Cardiac fibroblast (primary cell): ENCODE data around the gene SCN1B.

Experiments
- DNase-seq, 2 donors: peaks; one replicate each; pipeline versions ENCODE4 v3.0.0 to v3.0.0-alpha.2; 2010; ENCODE audit warnings: low read depth in 2 of 2
- H3K4me3 ChIP-seq, 2 donors: replicated peaks in 1 of 2; 1 replicate in 1 of 2; 2 replicates in 1 of 2; pipeline ENCODE4 v1.5.1; 2011; ENCODE audit warnings: low read depth in 2 of 2, low read length in 2 of 2, mild to moderate bottlenecking in 2 of 2, moderate library complexity in 1 of 2
- TF ChIP-seq, protein P1 (sequence below): IDR thresholded peaks from one replicate; pipeline ENCODE4 v1.5.1; 2011; ENCODE audit warnings: low read depth, mild to moderate bottlenecking, low read length, inconsistent platforms

The SCN1B gene

DNA sequence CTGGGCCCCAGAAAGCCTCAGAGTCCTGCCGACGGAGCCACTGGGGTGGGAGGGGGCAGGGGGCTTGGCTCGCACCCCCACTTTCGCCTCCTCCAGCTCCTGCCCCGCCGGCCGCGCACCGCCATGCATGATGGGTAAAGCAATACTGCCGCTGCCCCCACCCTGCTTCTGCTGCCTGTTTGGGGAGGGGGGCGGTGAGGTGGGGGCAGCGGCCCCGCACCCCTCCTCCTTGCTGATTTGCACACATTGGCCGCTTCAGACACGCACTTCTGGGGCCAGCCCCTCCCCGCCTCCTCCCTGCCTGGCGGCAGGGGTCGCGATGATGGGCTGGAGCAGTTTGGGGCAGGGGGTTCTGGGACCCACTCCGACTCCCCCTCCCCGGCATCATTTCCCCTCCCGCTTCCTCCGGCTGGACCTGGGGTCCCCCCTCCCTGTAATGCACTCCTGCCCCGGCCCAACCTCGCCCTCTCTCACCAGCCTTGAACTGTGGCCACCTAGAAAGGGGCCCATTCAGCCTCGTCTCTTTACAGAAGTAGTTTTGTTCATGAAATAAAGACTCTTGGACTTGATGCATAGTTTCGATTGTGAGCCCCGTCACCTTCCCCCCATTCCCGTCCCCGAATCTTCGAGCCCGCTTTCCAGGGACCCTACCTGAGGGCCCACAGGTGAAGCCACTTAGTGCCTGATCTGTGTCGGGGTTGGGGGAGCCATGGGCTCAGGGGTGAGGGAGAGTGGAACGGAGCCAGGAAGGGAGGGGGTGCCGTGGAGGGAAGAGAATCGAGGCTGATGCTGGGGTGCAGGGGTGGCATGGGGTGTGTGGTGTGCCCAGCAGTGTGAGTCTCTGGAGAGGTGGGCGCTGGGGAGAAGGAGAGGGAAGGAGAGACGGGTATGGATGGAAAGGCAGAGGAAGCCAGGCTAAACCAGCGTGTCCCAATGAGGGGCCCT is 9.9 kb downstream of the SCN1B start:
- TF ChIP-seq, protein P1, sequence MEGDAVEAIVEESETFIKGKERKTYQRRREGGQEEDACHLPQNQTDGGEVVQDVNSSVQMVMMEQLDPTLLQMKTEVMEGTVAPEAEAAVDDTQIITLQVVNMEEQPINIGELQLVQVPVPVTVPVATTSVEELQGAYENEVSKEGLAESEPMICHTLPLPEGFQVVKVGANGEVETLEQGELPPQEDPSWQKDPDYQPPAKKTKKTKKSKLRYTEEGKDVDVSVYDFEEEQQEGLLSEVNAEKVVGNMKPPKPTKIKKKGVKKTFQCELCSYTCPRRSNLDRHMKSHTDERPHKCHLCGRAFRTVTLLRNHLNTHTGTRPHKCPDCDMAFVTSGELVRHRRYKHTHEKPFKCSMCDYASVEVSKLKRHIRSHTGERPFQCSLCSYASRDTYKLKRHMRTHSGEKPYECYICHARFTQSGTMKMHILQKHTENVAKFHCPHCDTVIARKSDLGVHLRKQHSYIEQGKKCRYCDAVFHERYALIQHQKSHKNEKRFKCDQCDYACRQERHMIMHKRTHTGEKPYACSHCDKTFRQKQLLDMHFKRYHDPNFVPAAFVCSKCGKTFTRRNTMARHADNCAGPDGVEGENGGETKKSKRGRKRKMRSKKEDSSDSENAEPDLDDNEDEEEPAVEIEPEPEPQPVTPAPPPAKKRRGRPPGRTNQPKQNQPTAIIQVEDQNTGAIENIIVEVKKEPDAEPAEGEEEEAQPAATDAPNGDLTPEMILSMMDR, result no peak
- H3K4me3 ChIP-seq, result no peak overlapping the region
- no peak for DNase-seq

GRCh38 chr19:35040826-35041547 is 10.7 kb downstream of the SCN1B start:
- TF ChIP-seq, protein P1, result no peak
- peak in 1 of 2 donors; percentile 80 for DNase-seq
- no peak overlapping the region for H3K4me3 ChIP-seq

DNA sequence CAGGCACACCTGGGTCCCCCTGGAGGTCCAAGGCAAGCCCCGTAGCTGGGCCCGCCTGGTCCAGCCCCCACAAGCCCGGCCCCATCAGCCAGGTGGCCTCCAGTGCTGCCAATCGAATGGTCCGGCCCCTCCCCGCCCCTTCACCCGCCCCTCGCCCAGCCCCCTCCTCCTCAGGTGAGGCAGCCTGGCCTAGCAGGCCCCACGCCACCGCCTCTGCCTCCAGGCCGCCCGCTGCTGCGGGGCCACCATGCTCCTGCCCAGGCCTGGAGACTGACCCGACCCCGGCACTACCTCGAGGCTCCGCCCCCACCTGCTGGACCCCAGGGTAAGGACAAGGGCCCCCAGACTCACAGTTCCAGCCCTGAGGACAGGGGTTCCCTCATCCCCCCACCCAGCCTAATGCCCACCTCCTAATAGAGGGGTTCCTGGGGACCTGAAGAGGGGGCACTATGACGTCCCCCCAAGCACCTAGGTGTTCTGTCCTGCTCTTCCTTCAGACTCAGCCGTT is 11.3 kb downstream of the SCN1B start, which contains the start of gene HPN:
TSS of gene HPN (plus strand) at position 174 of the 508 bp plus-strand sequence. CDS start 786 bp downstream, outside the sequence.
- no peak for DNase-seq
- no peak within 1 kb of the TSS for H3K4me3 ChIP-seq
- TF ChIP-seq, protein P1, result no peak

DNA sequence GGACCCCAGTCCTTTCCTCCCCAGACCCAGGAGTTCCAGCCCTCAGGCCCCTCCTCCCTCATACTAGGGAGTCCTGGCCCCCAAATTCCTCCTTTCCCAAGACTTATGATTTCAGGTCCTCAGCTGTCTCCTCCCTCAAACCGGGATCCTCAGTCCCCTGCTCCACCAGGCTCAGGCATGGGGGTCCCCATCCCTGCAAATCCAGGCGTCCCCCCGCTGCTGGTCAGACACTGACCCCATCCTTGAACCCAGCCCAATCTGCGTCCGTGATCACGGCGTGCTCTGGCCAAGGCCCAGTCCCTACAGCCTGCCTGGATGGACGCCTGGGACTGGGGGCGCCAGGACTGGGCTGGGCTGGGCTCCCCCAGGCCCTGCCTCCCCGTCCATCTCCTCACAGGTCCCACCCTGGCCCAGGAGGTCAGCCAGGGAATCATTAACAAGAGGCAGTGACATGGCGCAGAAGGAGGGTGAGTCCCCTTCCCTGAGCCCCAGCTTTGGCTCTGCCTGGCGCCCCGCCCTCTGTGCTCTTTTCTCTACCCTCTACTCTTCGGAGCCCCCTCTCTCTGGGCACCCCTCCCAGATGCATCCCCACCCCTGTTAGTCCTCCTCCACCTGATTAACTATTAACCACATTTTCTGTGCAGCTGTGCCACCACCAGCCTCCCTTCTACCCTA is 11.9 kb downstream of the SCN1B start:
- no peak overlapping the region for H3K4me3 ChIP-seq
- TF ChIP-seq, protein P1, result no peak
- no peak for DNase-seq

DNA sequence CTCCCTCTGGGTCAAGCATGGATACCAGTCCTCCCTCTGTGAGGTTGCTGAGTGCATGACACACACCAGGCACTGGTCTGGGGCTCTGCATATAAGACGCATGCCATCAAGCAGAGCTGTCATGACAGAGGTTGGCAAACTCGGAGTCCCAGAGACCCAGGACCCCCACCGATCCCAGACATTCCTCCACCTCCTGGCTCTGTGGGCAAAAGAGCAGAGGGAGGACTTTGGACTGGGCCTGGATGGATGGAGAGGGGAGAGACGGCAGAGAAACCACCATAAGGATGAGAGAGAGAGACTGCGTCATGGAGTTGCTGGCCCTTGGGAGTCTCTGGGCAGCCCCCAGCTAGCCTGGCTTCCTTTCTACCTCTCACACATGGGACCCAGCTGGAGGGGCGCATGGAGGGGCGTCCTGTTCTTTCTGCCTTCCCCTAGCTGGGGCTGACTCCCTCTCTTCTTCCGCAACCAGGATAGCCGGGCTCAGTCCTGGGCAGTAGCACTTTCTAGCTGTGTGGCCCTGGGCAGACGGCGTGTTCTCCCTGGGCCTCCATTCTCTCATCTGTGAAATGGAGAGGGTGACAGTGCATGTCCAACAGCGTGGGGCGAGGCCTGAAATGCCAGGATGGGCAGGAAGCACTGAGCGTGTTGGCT is 12.8 kb downstream of the SCN1B start:
- no peak for DNase-seq
- TF ChIP-seq, protein P1, result no peak
- H3K4me3 ChIP-seq, result no peak overlapping the region

GRCh38 chr19:35043906-35044305 is 13.6 kb downstream of the SCN1B start:
- DNase-seq, result no peak
- TF ChIP-seq, protein P1, result no peak
- H3K4me3 ChIP-seq, result no peak overlapping the region
